ENCODE data around the gene TMEM30A.

TMEM30A gene

DNA sequence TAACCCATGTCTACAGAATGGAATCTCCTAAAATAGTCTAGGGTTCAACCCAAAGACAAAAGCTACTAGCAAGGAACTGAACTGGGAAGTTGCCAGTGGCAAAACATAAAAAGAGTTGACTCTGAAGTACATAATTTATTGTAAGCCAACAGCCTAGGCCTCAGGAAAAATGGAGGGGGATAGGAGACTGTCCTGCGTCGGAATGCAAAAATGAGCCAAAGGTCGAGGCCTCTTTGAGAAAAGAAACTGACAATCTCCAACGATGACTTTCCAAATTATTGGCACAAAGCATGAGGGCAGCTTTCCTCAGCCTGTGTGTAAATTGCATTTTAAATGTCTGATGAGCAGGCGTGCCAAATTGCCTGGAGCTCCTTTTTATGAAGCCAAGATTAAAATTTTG is 80.9 kb downstream of the TMEM30A start:
- TF ChIP-seq, protein P1, sequence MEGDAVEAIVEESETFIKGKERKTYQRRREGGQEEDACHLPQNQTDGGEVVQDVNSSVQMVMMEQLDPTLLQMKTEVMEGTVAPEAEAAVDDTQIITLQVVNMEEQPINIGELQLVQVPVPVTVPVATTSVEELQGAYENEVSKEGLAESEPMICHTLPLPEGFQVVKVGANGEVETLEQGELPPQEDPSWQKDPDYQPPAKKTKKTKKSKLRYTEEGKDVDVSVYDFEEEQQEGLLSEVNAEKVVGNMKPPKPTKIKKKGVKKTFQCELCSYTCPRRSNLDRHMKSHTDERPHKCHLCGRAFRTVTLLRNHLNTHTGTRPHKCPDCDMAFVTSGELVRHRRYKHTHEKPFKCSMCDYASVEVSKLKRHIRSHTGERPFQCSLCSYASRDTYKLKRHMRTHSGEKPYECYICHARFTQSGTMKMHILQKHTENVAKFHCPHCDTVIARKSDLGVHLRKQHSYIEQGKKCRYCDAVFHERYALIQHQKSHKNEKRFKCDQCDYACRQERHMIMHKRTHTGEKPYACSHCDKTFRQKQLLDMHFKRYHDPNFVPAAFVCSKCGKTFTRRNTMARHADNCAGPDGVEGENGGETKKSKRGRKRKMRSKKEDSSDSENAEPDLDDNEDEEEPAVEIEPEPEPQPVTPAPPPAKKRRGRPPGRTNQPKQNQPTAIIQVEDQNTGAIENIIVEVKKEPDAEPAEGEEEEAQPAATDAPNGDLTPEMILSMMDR (IDR thresholded peaks at IDR 0.05; ENCODE audit: low read depth, low read length, missing control alignments), result no peak
- no peak for DNase-seq (ENCODE audit: extremely low read depth, low read depth)
- peak overlapping the region; percentile 86 for H3K4me3 ChIP-seq (replicated peaks; ENCODE audit: low read depth, low read length)
